Stimulated activated CD4-positive, alpha-beta T cell treated with anti-CD3 and anti-CD28 coated beads, Interleukin-4, amount 100 ng/mL, for 48 hours (primary cell): ENCODE data around the gene ZC3H8.
"Not testable (repeated sequence)": the region's sequence is repeated elsewhere in the genome, so short reads cannot be mapped to it uniquely, and the experiment has no call there.

Experiments
- DNase-seq, 2 donors: peaks; one replicate each; pipeline ENCODE4 v3.0.0-alpha.2; 2020; ENCODE audit warnings: low read depth in 2 of 2

Gene ZC3H8

DNA sequence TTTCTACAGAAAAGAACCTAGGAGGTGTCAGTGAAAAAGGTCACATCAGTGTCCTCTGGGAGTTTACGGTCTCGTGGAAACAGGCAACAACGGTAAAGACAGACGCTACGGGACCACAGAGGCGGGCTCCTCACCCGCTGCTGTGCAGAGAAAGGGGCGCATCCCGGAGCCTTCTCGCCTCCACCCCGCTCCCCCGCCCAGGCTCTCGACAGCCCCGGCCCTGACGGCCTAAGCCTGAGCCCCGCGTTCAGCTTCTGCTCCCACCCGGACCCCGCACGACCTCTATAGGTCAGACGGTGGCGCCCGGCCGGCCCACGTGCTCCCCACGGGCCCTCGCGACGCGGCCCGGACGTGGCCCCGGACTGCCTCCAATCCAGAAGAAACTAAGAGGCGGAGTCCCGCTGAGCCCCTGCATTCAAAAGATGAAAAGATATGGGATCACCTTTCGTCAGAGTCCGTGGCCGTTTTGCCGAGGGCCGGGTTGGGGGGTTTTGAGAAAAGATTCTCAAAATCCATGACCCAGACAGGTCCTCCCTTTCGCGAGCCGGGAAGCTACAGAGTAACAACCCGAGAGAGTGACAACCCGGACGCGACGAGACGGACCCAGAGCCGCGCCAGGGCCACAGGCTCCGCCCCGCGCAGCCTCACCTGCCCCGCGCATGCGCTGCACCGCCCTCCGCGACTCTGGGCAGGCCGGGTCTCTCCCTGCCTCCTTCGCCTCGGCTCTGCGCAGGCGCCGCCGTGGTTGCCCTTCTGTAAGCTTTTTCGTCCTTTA lies at the start of gene ZC3H8:
Gene ZC3H8 (minus strand): TSS at position 577 of the 775 bp plus-strand sequence. CDS start 61 bp downstream, at position 516.
- DNase-seq: peak; percentile 93 to 94

GRCh38 chr2:112304298-112304941 lies 49.6 kb upstream of the ZC3H8 start:
- DNase-seq: no peak

DNA sequence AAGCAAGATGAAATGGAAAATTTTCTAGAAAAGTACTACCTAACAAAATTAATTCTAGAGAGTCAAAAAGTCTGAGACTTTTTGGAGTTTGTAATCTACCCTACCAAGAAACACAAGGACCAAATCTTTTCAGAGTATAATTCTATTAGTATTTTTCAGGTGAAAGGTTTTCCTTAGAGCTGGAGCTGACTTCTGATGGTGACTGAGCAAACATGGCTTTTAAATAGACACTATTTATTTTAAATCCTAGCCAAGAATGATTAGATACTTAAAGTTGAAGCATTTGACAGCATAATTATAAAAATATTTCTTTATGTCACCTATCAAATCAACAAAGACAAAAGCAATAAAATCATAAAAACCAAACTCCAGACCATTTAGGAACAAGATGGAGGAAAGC lies 47.1 kb upstream of the ZC3H8 start:
- DNase-seq: no peak

GRCh38 chr2:112301171-112301584 lies 46.3 kb upstream of the ZC3H8 start:
- DNase-seq: no peak

- no peak for DNase-seq
Observed at GRCh38 chr2:112296407-112296806, 41.6 kb upstream of the ZC3H8 start.

DNA sequence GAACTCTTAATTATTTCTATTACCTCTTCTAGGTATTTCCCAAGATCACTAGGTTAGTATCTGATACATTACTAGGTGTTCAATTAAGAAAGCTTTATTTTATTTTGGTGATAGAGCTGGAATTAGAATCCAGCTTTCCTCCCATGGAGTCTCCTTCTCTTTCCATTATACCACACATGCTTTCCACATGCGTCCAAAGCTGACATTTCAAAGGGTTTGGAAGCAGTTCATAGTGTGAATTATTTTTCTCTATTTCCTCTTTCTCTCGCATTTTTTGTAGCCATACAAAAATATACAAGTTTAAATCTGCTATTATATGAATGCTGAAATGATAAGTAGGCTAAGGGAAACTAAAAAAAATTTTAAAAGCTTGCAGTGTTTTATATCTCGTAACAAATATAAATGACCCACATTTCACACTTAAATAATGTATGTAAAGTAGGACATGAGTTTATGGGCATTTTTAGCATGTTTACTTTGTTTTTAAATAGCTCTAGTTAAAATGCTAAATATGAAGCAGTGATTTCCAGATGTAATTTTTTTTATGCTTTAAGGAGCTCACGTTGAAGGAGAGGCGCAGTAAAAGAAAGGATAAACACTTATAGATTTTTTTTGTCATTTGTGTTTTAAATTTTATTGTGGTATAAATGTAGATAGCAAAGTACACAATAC lies 40.7 kb upstream of the ZC3H8 start:
- DNase-seq: no peak

GRCh38 chr2:112293636-112294401 lies 39.0 kb upstream of the ZC3H8 start:
- no peak for DNase-seq

GRCh38 chr2:112290648-112291047 lies 35.8 kb upstream of the ZC3H8 start:
- DNase-seq: no peak

- DNase-seq: no peak
Observed at GRCh38 chr2:112290088-112290487, 35.2 kb upstream of the ZC3H8 start.

- not testable (repeated sequence) for DNase-seq
Observed at GRCh38 chr2:112283535-112283934, 28.7 kb upstream of the ZC3H8 start.

- DNase-seq: not testable (repeated sequence)
Observed at GRCh38 chr2:112282066-112282465, 27.2 kb upstream of the ZC3H8 start.

DNA sequence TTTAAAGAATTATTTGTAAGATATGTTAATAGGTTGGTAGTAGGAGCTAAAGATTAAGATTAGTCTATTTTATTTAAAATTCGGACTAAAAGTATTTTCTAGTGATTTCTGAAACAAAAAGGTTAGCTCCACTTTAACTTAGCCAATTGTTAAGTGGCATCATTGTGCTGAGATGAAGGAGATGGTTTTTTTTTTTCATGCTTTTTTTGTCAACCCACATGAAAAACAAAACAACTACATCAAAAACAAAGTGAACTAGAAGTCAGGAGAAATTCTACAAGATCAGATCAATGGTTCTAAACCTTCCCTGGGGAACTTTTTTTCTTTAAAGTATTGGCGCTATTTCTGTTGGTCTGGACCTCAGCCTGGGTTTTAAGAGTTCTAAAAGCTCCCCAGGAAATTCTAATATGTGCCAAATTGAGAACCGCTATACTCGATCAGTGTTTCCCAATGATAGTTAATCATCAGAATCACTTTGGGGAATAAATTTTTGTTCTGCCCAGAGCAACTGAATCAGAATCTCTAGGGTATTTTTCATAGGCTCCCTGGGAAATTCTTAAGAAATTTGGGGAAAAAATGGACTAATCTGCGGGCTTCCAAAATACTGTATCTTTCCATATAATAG lies 22.9 kb upstream of the ZC3H8 start:
- no peak for DNase-seq

DNA sequence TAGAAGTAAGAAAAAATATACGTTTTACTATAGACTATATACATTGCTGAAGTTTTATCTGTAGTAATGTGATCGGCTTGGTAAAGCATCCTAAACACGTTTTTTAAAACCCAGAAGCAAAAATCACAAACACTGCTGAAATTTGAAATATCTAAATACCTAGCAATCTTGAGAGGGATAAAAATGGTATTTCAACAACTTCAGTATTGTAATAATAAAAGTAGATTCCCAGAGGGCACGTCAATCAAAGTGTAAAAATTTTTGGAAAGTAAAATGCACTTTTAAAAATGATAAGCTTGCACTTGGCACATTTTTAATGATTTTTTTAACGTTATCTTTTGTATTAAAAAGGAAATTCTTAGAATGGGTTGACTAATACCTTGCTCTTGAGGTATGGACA lies 22.1 kb upstream of the ZC3H8 start:
- no peak for DNase-seq

DNA sequence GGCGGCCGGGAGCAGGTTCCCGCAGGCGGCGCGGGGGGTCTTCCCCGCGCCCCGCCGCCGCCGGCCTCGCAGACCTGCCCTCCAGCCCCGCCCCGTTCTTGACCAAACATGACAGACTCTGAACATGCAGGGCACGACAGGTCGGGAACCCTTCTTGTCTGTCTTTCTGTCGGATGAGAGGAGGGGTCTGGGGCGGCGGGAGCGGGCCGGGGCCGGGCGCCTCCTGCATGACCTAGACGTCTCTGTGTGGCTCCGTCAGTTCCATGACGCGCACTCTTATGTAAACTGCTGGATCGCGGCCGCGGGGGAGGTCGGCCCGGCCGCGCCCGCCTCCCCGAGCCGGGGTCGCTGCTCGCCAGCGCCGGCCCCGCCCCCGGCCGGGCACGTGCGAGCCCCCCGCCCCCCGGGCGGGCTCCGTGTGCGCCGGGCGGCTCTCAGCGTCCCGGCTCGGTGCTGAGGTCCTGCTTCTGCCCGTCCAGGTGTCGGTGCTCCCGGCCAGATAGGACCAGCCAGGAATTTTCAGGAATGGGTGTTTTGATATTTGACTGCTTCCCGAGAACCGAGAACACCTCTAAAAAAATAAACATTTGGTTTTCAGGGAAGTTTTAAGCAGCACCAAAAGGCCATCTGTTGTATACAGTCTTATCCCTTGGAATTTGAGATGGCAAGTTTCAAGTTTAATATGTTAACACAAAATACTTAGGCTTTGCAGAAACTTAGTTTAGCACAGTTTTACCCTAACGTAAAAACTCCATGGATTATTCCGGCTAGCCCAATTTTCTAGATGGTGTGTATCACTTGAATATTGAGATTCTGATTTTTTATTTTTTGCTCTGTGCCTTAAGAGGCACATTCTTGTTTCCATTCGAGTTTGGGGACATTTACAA lies 21.3 kb upstream of the ZC3H8 start:
- DNase-seq: peak; percentile 67 to 75

DNA sequence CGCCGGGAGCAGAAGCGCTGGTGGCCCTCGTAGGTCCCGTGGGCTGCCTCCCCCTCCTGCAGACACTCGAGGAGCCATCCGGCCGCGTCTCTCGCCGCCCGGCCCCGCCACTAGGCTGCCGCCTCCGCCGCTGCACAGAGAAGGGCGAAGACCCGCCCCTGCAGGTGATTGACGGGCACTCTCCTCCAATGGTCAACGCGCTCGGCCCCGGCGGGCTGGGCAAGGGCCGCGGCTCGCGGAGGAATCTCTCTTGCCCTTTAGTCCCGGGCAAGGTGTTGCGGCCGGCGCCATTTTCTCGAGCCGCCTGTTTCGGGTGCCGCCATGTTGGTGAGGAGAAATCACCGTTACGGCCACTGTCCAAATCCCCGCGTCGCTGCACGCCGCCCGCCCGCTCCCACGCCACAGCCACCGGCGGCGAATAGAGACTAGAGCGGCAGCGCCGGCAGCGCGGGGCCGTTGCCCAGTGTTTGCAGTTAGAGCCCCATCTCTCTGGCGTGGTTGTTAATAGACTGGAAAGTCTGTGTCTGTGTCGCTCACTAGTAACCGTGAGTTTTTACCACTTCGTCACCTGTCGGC lies 20.6 kb upstream of the ZC3H8 start, which contains the start of gene ZC3H6:
Gene ZC3H6 (plus strand): TSS at position 287 of the 576 bp plus-strand sequence. CDS start 398 bp downstream, outside the sequence.
- peak; percentile 98 to 100 for DNase-seq

DNA sequence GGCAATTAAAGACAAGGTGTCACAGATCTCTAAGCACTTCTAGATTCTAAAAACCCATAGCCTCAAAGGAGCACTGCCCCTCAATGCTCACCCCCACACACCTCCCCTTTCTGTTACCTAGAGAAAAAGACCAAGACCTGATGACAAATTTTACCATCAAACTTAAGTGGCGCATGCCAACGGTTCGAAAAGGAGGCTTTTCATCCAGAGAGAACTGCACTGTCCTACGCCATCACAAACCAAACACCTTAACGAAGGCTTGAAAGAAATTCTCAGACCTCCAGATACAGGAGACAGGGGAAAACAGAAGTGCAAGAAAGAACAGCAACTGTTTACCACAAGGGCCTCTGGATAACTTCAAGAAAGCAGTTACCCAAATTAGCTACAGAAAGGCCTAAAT lies 18.5 kb upstream of the ZC3H8 start:
- DNase-seq: no peak

- DNase-seq: no peak
Observed at GRCh38 chr2:112272669-112273068, 17.8 kb upstream of the ZC3H8 start.

DNA sequence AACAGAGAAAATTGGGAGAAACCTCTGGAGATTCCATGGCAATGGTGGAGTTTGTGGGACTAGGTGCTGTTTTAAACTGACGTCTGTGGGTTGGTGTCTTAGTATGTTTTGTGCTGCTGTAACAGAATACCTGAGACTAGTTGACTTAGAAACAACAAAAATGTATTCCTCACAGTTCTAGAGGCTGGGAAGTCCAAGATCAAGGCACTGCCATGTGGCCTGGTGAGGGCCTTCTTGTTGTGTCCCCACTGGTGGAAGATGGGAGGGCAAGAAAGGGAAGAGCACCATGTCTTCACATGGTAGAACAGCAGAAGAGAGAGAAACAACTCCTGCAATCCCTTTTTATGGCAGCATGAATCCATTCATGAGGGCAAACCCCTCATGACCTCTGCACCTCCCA lies 13.7 kb upstream of the ZC3H8 start:
- no peak for DNase-seq

GRCh38 chr2:112262876-112263275 lies 8.0 kb upstream of the ZC3H8 start:
- DNase-seq: no peak

DNA sequence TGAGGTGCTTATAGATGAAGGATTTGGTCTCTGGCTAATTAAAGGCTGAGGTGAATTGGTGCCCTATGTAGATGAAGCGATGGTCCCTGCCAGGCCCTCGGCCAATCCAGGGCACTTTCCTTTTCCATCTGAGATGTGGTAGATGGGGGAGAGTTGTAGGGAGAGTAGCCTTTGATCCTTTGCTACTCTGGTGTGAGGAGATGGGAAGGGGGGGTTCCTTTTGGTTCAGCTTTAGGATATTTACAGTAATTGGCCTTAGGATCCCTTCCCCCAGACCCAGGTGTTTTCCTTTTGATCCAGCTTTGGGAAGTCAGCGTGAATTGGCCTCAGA lies 5.4 kb upstream of the ZC3H8 start:
- DNase-seq: no peak
